Measurements from ENCODE around the gene TTC28.

DNA sequence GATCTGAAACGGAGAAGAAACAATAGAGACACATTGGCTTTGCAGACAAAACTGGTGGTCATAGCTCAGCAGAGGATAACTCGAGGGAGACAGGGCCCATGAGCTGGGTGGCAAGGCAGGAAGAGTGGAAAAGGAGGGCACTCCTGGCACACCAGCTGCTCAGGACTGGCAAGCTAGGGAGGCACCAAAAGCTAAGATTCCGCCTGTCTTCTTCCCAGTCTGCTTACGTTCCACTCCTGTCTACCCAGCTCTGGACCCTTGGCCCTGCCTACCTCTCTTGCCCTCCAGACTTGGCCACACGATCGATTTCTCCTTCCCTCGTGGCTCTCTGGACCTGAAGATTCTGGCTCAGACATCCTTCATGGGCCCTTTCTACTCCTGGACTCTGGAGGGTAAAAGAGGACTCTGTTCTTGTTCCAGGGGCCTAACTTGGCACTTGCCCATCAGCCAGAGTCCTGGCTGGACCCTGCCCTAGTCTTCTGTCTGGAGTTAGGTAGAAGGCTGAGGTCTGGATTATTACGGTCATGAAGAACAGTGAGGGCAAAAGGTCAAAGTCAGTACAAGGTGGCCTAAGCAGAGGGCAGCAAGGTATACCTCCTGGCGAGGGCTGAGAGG lies 645.4 kb downstream of the TTC28 start:
- TF ChIP-seq POLR2AphosphoS5 (IDR thresholded peaks at IDR 0.05): no peak
- TF ChIP-seq, protein P1, sequence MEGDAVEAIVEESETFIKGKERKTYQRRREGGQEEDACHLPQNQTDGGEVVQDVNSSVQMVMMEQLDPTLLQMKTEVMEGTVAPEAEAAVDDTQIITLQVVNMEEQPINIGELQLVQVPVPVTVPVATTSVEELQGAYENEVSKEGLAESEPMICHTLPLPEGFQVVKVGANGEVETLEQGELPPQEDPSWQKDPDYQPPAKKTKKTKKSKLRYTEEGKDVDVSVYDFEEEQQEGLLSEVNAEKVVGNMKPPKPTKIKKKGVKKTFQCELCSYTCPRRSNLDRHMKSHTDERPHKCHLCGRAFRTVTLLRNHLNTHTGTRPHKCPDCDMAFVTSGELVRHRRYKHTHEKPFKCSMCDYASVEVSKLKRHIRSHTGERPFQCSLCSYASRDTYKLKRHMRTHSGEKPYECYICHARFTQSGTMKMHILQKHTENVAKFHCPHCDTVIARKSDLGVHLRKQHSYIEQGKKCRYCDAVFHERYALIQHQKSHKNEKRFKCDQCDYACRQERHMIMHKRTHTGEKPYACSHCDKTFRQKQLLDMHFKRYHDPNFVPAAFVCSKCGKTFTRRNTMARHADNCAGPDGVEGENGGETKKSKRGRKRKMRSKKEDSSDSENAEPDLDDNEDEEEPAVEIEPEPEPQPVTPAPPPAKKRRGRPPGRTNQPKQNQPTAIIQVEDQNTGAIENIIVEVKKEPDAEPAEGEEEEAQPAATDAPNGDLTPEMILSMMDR (IDR thresholded peaks at IDR 0.05): no peak

Data from sigmoid colon (tissue), 4 donors.